Stimulated activated CD8-positive, alpha-beta memory T cell treated with anti-CD3 and anti-CD28 coated beads, Interleukin-12 subunit alpha, Interleukin-12 subunit beta, amount 100 ng/mL, for 1 hour (primary cell): ENCODE data around the gene HBE1.
"Not testable (repeated sequence)": the region's sequence is repeated elsewhere in the genome, so short reads cannot be mapped to it uniquely, and the experiment has no call there.

ENCODE experiments used
- DNase-seq: peaks from one replicate; pipeline ENCODE4 v3.0.0-alpha.2; 2020; ENCODE audit warnings: low read depth

HBE1 gene

DNA sequence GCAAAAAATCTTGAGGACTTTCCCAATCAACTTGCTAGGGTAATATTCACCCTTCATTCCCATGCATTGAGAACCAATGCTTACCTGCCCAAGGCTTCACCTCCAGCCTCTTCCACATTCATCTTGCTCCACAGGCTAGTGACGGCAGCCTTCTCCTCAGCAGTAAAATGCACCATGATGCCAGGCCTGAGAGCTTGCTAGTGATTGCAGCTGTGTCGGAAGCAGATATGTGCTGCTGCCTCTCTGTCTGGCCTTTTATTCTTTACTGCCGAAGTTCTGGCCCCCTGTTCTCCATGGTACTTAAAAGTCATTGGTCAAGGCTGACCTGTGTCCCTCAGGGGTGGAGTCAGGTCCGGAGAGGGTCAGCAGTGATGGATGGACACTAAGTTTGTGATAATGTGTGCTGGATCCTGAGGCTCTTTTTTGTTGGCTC is at the start of gene HBE1:
HBE1 (minus strand) TSS at position 231 of the 433 bp plus-strand sequence; CDS start at position 176, 55 bp downstream.
- no peak for DNase-seq

DNA sequence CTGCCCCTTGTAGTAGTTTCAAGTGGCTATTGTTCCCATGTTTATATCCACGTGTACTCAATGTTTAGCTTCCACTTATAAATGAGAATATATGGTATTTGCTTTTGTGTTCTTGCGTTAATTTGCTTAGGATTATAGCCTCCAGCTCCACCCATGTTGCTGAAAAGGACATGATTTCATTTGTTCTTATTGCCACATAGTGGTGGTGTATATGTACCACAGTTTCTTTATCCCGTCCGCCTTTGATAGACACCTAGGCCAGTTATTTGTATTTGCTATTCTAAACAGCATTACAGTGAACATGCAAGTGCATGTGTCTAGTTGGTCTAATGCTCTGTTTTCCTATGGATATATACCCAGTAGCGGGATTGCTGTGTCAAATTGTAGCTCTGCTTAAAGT is 47.5 kb upstream of the HBE1 start:
- DNase-seq, result no peak

DNA sequence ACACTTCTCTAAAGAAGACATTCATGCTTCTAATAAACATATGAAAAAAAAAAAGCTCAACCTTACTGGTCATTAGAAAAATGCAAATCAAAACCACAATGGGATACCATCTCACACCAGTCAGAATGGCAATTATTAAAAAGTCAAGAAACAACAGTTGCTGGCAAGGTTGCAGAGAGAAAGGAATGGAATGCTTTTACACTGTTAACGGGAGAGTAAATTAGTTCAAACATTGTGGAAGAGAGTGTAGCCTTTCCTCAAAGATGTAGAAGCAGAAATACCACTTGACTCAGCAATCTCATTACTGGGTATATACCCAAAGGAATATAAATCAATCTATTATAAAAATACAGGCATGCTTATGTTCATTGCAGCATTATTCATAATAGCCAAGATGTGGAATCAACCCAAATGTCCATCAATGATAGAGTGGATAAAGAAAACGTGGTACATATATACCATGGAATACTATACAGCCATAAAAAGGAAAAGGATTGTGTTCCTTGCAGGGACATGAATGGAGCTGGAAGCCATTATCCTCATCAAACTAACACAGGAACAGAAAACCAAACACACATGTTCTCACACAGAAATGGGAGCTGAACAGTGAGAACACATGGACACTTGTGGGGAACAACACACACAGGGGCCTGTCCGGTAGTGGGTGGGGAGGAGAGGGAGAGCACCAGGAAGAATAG is 43.7 kb upstream of the HBE1 start:
- not testable (repeated sequence) for DNase-seq

DNA sequence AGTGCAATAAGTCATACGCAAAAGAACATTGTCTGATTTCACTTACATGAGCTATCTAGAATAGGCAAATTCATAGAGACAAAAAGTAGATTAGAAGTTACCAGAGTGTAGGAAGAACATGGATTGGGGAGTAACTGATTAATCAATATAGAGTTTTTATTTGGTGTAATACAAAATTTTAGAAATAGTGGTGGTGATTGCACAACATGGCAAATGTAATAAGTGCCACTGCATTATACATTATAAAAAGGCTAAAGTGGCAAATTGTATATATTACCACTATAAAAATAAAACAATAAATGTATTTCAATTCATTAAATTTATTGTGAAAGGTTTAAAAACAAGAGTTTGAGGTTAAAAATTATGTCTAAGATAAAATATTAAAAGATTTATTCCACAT is 40.7 kb upstream of the HBE1 start:
- DNase-seq, result no peak

DNA sequence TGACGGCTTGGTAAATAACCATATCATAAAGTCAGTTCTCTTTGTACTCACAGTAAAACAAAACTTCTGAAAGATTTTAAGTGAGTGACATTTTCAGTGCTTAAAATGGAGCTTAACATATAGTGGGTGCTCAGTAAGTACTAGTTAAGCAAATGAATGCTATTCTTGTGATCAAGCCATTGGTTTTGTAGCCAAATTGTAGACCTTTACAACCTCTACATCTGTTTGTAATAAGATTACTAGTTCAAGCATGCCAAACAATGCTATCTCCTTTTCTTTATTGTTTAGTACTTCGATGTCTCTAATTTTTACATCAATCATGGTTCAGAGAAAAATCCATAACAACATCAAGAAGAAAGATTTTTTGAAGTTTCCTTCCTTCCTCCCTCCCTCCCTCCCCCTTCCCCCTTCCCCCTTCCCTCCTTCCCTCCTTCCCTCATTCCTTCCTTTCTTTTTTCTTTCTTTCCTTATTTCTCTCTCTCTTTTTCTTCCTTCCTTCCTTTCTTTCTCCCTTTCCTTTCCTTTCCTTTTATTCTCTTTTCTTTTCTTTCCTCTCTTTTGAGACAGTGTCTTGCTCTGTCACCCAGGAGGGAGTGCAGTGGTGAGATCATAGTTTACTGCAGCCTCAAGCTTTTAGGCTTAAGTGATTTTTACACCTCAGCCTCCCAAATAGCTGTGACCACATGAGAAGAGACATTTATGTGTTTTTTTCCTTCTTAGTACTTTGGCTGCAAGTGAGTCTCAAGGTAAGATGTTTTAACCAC is 37.7 kb upstream of the HBE1 start:
- DNase-seq, result no peak

DNA sequence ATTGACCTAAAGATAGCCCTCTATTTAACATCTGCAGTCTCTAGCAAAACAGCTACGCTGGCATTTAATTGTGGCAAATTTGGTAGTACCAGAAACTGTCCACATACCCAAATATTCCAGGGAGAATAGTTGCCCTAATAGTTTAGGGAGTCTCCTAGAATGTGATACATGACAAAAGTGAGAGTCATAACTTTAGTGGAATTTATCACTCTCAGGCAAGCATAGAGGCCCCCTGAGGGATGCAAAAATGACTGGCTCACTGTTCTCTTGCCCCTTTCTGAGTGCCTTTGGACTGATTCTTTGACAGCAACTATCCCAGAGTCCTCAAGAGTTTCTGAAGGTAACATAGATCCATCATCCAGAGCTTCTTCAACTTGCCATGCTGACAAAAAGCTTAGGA is 34.3 kb upstream of the HBE1 start:
- DNase-seq, result no peak

DNA sequence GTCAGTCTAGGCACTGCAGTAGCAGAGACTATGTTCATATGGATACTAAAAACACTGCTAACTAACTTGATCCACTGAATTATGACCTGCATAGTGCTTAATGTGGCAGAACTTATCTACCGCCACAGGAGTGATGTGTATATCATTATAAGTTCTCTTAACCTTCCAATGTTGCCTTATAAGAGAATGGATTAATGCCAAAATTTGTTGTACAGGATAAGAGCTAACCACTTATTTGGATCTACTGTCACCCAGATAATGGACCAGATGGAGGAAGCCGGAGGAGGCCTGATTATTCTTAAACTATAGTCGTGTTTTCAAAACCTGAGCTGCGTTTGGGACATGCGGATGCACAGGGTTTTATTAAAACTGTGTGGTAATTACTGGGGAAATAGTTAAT is 33.9 kb upstream of the HBE1 start:
- no peak for DNase-seq

DNA sequence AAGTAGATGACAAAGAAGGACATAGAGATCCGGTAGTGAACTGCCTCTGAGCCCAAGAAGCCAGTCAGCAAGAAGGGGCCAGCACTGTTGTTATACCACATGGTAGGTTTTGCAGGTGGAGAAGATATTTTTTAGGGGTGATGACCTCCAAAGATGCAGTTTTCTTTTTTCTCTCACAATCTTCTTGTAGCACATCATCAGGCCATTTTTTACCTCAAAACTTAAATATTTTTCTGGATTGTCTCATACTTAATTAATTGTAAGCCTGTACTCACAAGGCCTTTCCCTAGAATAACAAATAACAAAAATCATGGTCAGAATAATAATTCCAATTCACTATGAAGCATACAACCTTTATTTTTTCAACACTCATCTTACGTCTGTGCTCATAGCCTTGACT is 32.1 kb upstream of the HBE1 start, which contains the start of gene OR51B4:
OR51B4 (minus strand) TSS at position 101 of the 400 bp plus-strand sequence; CDS start at position 101, 0 bp downstream.
- no peak for DNase-seq

DNA sequence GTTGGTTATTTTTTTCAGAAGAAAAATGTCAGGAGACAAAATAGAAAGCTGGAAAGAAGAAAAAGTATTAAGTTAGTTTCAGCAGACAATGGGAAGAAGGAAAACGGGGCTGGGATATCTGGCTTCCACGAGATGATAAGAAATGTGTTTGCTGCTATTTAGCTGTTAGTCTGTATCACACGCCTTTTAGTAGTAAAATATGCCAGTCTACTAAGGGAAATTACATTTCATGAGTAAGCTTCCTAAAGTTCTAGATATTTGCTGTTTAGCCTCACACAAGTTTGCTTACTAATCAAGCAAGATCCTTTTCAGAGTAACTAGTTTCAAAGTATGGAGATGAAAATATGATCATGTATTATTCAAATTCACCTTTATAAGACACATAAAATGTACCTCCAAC is 30.5 kb upstream of the HBE1 start:
- DNase-seq, result no peak

DNA sequence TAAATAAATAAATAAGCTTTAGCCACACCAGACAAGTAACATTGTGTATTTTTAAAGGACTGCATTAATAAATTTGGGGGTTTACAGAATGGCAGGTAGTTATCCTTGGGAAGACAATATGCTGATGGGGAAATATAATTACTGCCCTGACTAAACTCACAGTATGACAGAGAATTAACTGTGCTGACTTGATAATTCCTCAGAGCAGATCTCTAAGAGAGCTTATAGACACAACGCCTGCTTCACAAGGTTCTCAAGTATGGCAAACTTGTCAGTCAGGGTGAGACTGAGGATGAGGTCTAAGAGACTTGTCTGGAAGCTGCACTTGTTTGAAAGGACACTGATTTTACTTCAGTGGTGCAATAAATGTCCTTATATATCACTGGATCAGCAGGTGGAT is 28.7 kb upstream of the HBE1 start:
- DNase-seq, result no peak

DNA sequence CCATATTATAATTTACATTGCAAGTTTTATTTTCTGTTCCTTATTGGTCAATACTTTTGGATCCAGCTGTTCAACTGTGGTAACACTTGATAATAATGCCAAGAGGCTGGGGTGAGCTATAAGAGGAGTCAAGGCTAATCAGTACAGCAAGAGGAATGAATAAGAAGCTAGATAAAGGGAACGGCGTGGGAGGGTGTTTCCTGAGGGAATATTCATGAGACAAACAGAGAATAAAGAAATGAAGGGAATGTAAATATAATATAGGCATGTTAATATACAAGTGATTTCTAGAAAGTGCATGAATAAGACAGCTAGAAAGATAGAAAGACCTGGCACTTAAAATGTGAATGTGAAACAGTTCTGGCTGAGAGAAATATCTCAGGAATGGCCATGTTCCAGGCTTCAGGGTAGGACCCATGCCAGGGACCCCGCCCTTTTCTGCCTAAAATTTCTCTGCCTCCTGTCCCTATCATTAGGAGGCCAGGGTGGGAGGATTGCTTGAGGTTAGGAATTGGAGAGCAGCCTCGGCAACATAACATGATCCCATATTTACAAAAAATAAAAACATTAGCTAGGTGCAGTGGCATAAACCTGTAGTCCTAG is 28.1 kb upstream of the HBE1 start:
- no peak for DNase-seq

DNA sequence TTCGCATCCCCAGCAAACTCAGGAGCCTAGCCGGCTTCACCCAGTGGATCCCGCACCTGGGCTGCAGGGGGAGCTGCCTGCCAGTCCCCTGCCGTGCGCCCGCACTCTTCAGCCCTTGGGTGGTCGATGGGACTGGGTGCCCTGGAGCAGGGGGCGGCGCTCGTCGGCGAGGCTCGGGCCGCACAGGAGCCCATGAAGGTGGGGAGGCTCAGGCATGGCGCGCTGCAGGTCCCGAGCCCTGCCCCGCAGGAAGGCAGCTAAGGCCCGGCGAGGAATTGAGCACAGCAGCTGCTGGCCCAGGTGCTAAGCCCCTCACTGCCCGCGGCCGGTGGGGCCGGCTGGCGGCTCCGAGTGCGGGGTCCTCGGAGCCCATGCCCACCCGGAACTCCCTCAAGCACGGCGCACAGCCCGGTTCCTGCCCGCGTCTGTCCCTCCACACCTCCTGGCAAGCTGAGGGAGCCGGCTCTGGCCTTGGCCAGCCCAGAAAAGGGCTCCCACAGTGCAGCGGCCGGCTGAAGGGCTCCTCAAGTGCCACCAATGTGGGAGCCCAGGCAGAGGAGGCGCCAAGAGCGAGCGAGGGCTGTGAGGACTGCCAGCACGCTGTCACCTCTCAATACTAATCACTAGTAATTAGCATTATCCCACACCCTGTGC is 24.7 kb upstream of the HBE1 start:
- not testable (repeated sequence) for DNase-seq

DNA sequence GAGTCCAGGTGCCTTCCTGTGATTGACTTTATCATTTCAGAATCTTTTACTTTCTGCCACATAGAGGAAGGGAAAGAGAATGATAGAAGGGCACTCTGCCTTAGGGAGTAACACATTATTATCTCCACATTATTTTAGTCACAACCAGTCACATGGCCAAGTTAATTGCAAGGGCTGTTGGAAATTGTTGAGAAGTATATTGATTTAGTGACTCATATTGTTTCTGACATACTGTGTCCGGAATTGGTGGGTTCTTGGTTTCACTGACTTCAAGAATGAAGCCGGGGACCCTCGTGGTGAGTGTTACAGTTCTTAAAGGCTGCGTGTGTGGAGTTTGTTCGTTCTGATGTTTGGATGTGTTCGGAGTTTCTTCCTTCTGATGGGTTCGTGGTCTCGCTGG is 23.3 kb upstream of the HBE1 start:
- DNase-seq, result no peak

DNA sequence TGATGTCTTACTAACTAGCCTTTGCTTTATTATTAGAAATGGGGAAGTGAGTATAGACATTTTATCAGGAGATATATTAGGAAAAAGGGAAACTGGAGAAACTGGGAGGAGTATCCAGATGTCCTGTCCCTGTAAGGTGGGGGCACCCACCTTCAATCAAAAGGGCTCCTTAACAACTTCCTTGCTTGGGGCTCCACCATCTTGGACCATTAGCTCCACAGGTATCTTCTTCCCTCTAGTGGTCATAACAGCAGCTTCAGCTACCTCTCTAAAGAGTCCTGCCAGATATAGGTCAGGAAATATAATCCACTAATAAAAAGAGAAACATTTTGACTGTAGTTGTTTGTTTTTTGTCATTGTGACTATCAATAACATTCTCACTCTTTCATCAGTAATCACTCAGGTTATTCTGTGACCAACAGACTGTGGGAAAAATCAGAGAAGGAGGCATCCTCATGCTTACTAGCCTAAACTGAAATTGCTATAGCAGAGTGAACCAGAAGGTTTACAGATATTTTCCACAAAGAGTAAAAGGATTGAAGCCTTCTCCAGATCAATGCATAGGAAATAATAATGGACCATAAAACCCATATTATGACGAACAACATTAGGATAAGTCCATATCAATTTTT is 21.6 kb upstream of the HBE1 start:
- DNase-seq, result no peak

DNA sequence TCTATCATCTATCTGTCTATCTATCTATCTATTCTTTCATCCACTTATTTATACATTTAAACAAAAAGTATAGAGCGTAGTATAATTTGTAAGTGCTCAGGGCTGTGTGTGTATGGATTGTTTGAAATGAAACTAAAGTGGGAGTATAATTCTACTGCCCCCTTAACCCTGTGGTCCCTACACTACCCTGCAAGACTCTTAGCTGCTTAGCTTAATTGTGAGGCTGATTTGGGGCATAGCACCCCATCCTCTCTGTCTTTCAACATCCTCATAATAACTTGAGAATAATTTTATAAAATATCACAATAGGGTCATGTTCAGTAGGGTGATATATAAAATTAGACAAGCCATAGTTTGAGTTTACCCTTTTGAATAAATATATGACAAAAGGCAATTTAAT is 20.4 kb upstream of the HBE1 start:
- DNase-seq, result no peak

DNA sequence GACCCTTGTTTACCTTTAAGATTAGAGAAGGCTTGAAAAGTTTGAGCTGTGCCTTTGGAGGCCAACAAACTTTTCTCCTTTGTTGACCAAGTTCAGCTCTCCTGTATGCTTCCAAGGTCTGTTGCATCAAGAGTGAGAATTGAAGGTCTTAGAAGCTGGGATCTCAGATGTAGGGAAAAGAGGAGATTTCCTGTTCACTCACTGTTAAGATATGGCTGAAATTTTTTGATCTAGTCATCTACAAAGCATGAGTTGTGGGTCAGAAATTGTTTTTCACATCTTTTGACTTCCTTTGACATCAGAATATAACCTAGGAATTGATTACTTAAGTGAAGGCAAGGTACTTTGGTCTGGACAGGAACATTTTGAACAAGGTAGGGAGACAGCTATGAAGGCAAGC is 20.0 kb upstream of the HBE1 start:
- DNase-seq, result no peak

DNA sequence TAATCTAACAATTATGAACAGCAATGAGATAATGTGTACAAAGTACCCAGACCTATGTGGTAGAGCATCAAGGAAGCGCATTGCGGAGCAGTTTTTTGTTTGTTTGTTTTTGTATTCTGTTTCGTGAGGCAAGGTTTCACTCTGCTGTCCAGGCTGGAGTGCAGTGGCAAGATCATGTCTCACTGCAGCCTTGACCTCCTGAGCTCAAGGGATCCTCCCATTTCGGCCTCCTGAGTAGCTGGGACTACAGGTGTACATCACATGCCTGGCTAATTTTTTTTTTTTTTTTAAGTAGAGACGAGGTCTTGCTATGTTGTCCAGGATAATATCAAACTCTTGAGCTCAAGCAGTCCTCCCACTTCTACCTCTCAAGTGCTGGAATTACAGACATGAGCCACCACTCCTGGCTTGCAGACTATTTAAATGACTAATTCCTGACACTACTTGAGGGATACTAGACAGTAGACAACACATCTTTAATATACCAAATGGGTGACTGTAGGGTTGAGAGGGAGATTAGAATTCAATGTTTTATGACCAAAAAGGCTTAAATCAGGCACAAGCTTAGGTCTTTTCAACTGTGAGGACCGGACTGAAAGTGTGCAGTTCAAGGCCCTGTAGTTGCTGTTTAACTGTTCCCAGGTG is 19.3 kb upstream of the HBE1 start:
- DNase-seq, result no peak

DNA sequence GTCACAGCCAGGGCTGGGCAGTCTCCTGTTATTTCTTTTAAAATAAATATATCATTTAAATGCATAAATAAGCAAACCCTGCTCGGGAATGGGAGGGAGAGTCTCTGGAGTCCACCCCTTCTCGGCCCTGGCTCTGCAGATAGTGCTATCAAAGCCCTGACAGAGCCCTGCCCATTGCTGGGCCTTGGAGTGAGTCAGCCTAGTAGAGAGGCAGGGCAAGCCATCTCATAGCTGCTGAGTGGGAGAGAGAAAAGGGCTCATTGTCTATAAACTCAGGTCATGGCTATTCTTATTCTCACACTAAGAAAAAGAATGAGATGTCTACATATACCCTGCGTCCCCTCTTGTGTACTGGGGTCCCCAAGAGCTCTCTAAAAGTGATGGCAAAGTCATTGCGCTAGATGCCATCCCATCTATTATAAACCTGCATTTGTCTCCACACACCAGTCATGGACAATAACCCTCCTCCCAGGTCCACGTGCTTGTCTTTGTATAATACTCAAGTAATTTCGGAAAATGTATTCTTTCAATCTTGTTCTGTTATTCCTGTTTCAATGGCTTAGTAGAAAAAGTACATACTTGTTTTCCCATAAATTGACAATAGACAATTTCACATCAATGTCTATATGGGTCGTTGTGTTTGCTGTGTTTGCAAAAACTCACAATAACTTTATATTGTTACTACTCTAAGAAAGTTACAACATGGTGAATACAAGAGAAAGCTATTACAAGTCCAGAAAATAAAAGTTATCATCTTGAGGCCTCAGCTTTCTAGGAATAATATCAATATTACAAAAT is 18.6 kb upstream of the HBE1 start:
- DNase-seq, result no peak

DNA sequence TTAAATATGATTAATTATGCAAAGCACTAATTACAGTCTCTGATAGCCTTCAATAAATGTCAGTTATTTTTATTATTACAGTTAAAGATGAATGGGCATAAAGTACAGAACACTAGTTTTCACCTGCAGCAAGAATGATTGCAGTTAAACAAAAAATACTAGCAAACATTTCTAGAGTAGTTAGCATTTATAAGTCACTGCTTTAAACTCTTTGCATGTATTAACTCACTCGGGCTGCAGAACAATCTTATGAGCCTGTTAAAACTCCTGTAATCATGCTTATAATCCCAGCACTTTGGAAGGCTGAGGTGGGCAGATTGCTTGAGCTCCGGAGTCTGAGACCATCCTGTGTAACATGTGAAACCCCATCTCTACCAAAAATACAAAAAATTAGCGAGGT is 17.2 kb upstream of the HBE1 start:
- no peak for DNase-seq

DNA sequence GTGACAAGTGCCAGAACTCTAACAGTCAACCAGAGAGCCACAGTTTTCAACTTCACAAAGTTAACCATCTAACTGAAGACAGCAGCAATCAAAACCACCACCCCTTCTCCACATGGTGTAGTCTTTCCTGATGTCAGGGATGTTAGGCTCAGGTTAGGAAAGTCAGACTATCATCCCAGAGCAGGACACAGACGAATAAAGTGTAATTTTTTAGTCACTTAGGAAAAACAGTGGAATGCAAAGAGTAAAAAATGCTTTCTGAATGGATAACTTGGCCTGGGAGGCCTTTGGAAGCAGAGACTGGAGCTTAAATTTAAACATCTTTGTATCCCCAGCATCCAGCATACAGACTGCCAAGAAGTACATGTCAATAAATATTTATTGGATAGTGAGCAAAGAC is 16.6 kb upstream of the HBE1 start:
- no peak for DNase-seq
